HEK293T (cell line): ENCODE results near the gene CEP57L1.

Source experiments
- CTBP1 ChIP-seq: fragments of 450-650 bp; IDR thresholded peaks from 2 replicates; pipeline ENCODE4 v1.6.1; 2016; ENCODE audit warnings: borderline replicate concordance
- FOXA1 ChIP-seq: fragments of 450-650 bp; IDR thresholded peaks from 2 replicates; pipeline ENCODE4 v1.6.1; 2016; ENCODE audit warnings: mild to moderate bottlenecking
- SP1 ChIP-seq: fragments of 450-650 bp; IDR thresholded peaks from 2 replicates; pipeline ENCODE4 v1.6.1; 2017
- SUZ12 ChIP-seq: fragments of 450-650 bp; IDR thresholded peaks from 2 replicates; pipeline ENCODE4 v1.6.1; 2016; ENCODE audit warnings: mild to moderate bottlenecking

- TF ChIP-seq CTBP1 (no peak), FOXA1 (no peak), SP1 (no peak), SUZ12 (no peak)
These were observed 901 bp downstream of the CEP57L1 start for GRCh38 chr6:109096208-109096607.
